HG03103 (cell line): Measurements from ENCODE around the gene DYRK1A.
A peak's percentile ranks its signal among the peaks of the same experiment; 100 is the strongest.
"Not testable (repeated sequence)": the region's sequence is repeated elsewhere in the genome, so short reads cannot be mapped to it uniquely, and the experiment has no call there.

Experiments used
- ATAC-seq: cut with Tn5 transposase; IDR thresholded peaks from one replicate; pipeline ENCODE4 v1.9.1; 2021; ENCODE audit warnings: low read depth; ENCODE audit not compliant: unreplicated experiment

DYRK1A gene

DNA sequence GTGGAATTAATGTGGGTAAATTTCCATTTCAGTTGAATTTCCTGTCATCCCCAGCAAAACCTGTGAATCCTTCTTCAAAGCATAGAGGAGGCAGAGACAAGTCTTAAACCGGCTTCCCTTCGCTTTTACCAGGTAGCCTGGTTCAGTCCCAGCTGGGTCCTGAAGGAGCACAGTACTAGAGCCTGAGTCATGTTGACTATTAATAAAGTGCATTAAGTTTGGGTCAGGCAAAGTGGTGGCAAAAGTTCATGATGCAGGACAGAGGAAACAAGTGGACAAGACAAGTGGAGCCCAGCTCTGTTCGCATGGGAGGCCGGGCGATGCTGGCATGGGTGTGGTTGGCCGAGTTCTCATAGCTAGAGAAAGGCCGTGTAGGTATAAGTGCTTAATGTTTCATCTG is 150.4 kb downstream of the DYRK1A start:
- ATAC-seq: no peak

DNA sequence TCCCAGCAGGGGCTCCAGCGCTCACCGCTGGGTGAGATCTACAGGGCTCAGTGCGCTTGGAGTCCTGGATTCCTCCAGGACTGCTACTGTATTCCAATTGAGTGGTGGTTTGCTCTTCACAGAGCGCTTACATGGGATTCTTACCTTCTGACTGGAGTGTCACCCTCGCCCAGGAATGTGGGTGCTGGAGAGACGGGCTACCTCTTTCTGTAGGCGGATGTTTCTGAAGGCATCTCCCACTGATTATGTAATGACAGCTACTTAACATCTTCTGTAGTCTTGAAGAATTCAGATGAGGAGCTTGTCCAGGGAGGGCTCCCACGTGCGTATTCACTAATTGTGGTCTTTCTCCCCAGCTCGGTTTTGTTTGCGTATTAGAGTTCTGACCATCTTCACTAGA is 154.2 kb downstream of the DYRK1A start:
- no peak for ATAC-seq

DNA sequence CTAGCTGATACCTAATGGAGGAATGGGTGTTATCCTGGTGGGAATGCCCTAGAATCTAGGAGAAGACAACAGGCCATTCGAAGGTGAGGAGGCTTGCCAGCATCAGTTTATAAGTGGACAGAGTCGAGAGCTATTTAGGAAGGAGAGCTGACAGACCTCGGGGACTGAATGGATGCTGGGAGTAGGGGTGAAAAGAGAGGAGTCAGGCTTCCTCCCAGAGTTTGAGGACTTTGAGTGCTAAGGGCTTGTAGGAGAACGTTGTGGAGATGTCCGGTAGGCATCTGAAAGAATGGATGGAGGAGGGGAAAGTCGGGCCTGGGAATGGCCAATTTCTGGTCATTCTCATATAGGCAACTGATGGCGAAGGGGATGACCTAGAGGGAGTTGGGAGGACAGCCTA is 155.1 kb downstream of the DYRK1A start:
- no peak for ATAC-seq

- no peak for ATAC-seq
Measured at GRCh38 chr21:37522641-37523295, 156.2 kb downstream of the DYRK1A start.

DNA sequence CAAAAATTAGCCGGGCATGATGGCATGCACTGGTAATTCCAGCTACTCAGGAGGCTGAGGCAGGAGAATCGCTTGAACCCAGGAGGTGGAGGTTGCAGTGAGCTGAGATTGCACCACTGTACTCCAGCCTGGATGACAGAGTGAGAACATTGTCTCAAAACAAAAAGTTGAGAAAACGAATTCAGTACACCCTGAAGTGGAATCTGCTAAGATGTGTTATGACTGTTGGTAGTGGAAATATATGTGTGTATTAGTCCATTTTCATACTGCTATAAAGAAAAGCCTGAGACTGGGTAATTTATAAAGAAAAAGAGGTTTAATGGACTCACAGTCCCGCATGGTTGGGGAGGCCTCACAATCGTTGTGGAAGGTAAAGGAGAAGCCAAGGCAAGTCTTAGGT is 158.4 kb downstream of the DYRK1A start:
- not testable (repeated sequence) for ATAC-seq

DNA sequence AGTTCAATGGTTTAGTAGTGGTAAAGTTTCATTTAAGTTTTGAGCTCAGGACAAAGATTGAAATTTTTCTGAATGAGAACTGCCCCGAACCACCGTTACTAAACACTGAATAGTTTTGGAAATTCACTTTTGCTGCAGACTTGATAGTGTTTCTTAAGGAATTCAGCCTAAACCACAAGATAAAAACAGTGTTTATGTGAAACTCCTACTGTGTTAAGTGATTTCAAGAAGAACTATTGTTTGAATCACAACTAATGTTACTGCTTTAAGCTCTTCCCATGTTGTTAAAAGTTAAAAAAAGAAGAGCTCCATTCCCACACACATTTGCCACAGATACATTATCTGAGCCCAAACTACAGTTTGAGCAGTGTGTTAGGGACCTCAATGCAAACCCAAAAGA is 159.2 kb downstream of the DYRK1A start:
- no peak for ATAC-seq

- ATAC-seq: no peak
Measured at GRCh38 chr21:37527103-37527502, 160.5 kb downstream of the DYRK1A start.

GRCh38 chr21:37527716-37528115 is 161.1 kb downstream of the DYRK1A start:
- no peak for ATAC-seq

- no peak for ATAC-seq
Measured at GRCh38 chr21:37528150-37528937, 161.8 kb downstream of the DYRK1A start.

- ATAC-seq: no peak
Measured at GRCh38 chr21:37529649-37530048, 163.1 kb downstream of the DYRK1A start.

DNA sequence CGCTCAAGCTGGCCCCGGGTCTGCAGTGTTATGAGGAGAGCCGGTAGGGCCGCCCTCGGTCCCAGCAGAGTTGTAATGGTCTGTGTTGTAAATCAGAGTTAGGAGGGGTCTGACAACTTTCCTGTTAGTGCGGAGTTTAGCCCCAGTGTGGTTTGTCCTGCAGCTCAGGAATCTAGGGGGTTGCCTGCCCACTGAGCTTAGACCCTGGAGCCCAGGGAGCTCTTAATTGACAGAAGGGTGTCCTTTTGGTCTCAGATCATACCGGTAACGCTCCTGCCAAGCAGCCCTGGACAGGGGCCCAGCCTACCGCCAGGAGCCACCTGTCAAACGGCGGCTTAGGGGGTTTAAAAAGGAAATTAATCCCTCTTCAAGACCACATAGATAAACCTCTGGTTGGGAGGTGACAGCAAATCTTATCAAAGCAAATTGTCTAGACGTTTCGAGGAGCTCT is 164.4 kb downstream of the DYRK1A start:
- no peak for ATAC-seq

- no peak for ATAC-seq
Measured at GRCh38 chr21:37531431-37531932, 164.9 kb downstream of the DYRK1A start.

DNA sequence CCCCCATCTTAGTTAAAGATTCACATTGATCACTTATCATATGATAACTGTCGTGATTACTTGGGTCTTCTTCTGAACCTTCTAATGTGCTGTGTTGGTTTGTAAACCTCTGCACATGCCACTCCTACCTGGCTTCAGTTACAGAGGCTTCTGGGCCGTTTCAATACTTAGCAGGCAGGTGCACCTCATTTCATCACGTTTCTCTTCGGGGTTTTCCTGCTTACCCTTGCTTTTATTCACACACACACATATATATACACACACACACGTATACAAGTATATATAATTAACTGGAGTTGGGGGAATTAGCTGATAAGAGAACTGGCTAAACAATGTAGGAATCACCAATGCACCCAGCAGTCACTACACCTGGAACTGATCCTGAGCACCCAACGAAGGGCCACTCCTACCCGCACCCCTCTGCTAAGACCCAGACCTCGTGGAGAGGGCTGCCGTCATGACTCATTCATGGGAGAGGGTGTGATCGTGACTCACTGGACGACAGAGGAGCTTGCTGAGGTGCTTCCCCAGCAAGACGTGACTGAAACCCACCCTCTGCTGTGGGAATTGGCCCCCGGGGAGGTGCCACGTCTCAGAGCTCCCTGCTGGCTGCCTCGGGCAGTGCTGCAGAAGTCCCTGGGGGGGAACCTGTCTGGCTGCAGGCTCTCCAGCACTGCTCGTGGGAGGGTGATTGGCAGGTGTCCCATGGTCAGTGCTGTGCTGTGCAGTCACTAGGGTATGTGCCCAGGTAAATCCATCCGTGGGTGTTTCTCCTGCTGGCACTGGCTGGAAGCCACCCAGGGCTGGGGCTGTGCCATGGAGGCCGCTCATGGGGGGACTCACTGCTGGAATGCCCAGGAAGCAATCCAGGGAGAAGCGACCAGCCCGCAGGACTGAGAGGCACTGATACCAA is 166.6 kb downstream of the DYRK1A start:
- peak; percentile 74 for ATAC-seq

DNA sequence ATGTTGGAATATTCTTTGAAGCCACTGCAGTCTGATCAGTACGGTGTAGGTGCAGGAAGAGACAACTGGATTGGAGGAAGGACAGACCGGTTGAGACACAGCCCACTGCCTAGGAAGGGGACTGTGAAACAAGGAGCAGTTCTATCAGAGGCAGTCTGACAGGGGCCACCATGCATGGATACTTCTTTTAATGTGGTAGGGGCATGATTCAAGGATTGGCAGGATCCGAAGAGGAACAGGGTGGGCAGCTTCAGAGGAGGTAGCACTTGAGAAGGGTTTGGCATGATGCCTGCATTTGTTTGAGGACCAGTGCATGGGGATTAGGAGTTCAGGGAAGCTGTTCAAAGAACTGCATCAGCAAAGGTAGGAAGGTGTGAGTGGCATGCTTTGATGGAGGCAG is 167.9 kb downstream of the DYRK1A start:
- no peak for ATAC-seq

GRCh38 chr21:37535130-37535529 is 168.6 kb downstream of the DYRK1A start:
- ATAC-seq: no peak

DNA sequence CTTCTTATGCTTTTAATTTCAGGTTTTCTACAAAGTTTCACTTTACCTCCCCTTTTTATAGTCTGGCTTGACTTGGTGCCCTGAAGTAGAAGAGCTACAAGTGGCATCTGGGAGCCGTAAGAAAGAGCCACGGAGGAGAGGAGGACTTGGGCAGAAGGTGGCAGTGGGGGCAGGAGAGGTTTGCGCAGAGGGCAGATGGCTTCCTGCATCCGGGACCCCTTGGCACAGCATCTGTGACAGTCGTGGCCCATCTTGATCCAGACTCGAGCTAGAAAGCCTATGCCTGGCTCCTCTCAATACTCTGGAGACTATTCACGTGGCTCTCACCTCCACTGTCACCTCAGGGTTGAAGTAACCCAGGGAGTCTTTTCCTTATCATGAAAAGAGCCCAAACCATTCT is 169.1 kb downstream of the DYRK1A start:
- ATAC-seq: no peak

DNA sequence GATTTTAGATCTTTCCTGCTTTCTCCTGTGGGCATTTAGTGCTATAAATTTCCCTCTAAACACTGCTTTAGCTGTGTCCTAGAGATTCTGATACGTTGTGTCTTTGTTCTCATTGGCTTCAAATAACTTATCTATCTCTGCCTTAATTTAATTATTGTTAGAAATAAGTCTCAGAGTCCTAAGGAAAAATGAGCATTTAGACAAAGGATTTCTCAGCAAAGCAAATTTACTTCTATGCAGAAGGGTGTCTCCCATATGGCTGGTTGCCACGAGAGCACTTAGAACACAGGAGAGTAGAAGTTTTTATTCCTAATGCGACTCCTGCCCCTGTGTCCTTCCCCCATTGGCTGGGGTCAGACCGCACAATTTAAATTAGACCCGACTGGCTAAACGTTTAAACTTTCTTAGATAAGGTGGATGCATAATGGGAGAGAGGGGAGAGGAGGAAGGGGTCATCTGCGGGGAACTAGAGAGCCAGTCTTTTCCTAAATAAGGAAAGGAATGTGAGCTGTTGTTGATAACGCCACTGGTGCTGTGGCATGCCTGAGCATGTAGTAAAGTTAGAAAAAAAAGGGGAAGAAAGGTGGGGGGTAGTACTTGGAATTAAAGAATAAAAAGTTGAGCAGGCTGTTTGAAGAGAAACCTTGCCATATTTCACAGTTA is 170.2 kb downstream of the DYRK1A start:
- ATAC-seq: no peak

- ATAC-seq: no peak
Measured at GRCh38 chr21:37537391-37537996, 170.9 kb downstream of the DYRK1A start.

- ATAC-seq: no peak
Measured at GRCh38 chr21:37538971-37539590, 172.5 kb downstream of the DYRK1A start.
